GM12892 (cell line): ENCODE results near the gene EPS8.
A peak's percentile ranks its signal among the peaks of the same experiment; 100 is the strongest.

Experiments
- DNase-seq: peaks from one replicate; pipeline ENCODE4 v3.0.0; 2011; ENCODE audit not compliant: insufficient read length
- FAIRE-seq: peaks from 2 replicates; lab custom pipeline; 2011; peaks lifted over from hg19 to GRCh38; lab: Jason Lieb, UNC
- POLR2A ChIP-seq: IDR thresholded peaks from 2 replicates; pipeline ENCODE4 v1.6.1; 2011; ENCODE audit warnings: low read depth, low read length, control low read depth
- POLR2AphosphoS5 ChIP-seq: IDR thresholded peaks from 2 replicates; pipeline ENCODE4 v1.6.1; 2011; ENCODE audit warnings: low read depth, low read length, control low read depth
- TAF1 ChIP-seq: IDR thresholded peaks from 2 replicates; pipeline ENCODE4 v1.6.1; 2011; ENCODE audit warnings: low read depth, mild to moderate bottlenecking, control low read depth, low read length, borderline replicate concordance

The EPS8 gene

DNA sequence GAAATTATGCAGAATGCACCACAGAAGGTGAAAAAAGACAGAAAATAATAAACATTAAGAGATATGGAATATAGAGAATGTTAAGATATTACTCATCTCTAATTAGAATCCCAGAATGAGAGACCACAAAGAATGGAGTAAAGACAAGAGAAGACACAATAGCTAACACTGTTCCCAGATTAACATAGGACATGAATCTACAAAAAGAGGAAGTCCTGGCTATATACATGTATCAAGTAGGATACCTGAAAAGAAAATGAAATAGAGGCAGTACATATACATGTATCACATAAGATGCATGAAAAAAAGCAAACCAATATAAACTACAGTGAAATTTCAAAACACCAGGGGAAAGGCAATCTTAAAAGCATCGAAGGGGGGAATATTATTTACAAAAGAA, 5.6 kb upstream of the EPS8 start:
- TF ChIP-seq POLR2A: no peak
- no peak for TF ChIP-seq POLR2AphosphoS5
- TF ChIP-seq TAF1: no peak
- DNase-seq: no peak
- no peak for FAIRE-seq

DNA sequence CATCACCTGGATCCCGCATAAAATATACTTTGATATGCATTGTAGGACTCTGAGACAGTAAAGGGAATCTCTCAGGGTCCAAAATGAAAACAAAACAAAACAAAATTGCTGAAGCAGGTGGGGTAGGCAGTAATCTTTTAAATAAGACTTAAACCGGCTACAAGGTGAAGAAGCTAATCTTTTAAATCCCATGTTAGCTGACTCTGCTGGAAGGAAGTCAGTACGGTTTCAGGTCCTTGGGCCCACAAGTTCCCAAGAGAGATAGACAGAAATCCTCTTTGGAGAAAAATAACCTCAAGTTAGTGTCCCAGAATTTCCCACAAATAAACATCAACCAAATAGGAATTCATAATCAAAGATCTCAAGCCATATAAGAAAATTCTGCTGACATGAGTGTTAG, 5.0 kb upstream of the EPS8 start:
- FAIRE-seq: no peak
- DNase-seq: no peak
- TF ChIP-seq POLR2A: no peak
- no peak for TF ChIP-seq TAF1
- TF ChIP-seq POLR2AphosphoS5: no peak

DNA sequence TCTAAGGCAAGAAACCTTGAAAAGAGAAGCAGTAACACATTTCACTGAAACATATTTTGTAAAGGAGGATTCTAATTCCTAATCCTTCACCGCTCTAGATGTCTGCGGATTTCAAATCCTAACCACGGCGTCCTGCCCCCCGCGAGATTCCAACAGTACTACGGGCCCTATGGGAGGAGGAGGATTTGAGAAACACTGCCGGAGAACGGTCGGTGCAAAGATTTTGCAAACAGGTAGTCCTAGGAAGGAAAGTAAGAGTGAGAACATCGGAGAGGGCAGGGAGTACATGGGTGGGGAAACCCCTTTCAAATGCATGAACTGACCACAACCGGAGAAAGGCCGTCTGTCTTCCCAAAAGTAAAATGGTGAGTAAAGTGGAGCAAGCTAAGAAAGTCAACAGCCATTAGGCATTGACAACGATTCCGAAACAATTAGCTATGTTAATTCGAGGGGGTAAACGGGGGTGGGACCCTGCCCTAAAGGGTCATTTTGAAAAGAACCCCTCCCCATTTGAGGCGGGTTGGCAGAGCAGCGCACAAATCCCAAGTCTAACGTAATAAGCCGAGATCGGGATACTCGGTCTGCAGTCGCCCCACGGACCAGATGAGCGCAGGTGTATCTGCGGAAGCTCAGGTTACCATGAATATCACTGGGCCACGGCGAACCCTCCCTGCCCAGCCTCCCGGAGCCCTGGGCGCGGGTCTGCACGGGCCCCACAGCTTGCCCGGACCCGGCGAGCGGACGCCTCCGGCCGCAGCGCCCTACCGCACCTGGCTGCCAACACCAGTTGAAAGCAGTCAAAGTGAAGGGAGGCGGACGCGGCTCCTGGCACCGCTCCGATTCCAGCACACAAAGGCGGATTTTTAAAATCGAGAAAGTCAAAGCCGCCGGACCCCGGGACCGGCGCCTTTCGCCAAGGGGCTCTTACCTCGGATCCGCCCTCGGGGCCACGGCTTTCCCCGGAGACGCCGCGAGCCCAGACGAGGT, 662 bp downstream of the EPS8 start:
- DNase-seq (no peak), FAIRE-seq (no peak)
- TF ChIP-seq POLR2A: no peak
- no peak for TF ChIP-seq TAF1
- TF ChIP-seq POLR2AphosphoS5: no peak

DNA sequence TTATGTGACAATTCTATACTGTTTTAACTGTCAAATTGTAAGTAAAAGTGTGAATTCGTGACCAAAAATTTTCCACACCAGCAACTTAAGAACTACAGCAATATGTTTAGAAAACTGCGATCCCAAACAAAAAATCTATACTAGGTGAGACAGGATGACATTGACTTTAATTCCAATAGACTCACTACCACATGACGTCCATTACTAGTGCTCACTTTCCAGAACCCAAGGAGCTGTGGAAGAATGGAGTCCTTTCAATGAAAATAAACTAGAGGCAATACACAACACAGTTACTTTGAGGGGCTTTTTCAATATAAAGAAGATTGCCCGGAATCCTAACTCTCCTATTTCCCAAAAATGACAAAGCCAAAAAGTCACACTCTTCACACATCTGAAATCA, 1.4 kb downstream of the EPS8 start:
- peak; percentile 17 for FAIRE-seq
- no peak for DNase-seq
- no peak for TF ChIP-seq POLR2A
- no peak for TF ChIP-seq TAF1
- no peak for TF ChIP-seq POLR2AphosphoS5

DNA sequence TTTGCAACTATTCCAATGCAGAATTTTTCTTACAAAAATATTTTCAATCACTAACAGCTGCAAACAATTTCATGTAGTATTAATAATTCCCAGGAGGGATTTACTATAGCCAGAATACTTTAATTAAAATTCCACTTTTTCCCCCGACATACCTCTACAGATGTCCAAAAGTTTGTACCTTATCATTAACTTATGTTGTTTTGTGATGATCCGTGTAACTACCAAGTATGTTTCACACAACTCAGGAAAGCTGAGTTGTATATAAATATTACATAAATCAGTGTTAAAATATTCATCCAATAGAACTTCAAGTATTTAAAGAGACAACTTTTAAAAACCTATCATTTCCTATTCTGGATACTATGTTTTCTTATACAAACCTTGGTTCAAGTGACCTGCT, 2.4 kb downstream of the EPS8 start:
- no peak for DNase-seq
- no peak for FAIRE-seq
- no peak for TF ChIP-seq TAF1
- TF ChIP-seq POLR2A: no peak
- TF ChIP-seq POLR2AphosphoS5: no peak

DNA sequence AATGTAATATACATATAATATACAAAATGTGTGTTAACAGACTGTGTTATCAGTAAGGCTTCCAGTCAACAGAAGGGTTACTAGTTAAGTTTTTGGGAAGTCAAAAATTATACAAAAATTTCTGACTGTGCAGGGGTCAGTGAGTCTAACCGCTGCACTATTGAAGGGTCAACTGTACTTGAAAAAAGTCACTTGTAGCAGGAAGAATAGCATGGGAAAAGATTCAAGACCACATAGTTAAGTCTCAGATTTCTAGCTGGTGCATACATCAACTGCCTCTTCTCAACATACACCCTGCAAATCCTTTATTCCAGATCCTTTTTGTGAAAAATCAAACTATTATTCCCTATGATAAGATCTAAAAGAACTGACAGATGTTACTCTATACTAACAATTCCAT, 5.9 kb downstream of the EPS8 start:
- TF ChIP-seq POLR2AphosphoS5 (no peak), TAF1 (no peak), POLR2A (no peak)
- FAIRE-seq: no peak
- no peak for DNase-seq

DNA sequence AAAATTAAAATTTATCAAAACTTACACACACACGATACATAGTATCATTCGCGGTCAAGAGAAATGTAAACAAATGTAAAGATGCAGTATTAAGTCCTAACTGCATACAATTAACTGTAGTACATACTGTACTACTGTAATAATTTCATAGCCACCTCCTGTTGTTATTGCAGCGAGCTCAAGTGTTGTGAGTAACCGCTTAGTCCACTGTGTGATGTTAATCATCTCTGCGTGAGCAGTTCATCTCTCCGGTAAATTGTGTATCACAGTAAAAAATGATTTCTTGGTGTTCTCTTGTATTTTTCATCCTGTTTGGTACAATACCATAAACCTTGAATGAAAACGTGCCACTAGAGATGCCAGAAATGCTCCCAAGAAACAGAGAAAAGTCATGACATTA, 6.5 kb downstream of the EPS8 start:
- DNase-seq (no peak), FAIRE-seq (no peak)
- TF ChIP-seq POLR2A (no peak), TAF1 (no peak), POLR2AphosphoS5 (no peak)

DNA sequence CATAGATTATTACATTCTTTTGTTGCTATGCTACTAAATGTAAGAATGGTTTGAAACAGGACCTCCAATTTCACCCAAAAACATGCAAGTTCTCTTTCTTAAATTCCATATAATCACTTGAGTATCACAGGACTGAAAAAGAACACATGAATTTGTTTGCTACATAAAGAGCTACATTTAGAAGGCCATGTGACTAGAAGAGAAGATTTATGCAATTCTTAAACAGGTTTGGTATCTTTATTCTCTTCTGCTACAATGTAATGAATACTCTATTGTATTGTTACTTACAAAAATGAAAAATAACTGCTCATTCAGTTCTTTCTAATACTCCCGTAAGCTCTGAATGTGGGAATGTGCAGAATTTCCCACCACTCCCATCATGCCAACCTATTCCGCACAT, 9.3 kb downstream of the EPS8 start:
- FAIRE-seq (no peak), DNase-seq (no peak)
- TF ChIP-seq POLR2AphosphoS5: no peak
- no peak for TF ChIP-seq TAF1
- TF ChIP-seq POLR2A: no peak

DNA sequence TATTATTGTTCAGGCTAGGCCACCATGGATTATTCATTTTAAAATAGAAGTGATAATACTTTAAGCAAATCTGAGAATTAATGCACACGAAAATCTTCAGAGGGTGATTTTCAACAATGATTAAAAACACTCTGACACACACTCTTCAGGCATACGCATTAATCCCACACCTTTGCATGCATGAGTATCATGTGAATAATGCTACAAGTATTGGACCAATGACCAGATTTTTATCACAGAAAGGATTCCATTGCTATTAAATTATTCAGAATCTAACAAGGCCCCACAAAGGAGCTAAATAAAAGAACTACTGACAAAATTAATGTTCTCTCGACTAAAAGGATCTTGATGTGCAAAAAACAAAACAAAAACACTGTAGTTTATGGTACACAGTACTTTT, 11.1 kb downstream of the EPS8 start:
- no peak for TF ChIP-seq POLR2AphosphoS5
- no peak for TF ChIP-seq POLR2A
- no peak for TF ChIP-seq TAF1
- FAIRE-seq (no peak), DNase-seq (no peak)

DNA sequence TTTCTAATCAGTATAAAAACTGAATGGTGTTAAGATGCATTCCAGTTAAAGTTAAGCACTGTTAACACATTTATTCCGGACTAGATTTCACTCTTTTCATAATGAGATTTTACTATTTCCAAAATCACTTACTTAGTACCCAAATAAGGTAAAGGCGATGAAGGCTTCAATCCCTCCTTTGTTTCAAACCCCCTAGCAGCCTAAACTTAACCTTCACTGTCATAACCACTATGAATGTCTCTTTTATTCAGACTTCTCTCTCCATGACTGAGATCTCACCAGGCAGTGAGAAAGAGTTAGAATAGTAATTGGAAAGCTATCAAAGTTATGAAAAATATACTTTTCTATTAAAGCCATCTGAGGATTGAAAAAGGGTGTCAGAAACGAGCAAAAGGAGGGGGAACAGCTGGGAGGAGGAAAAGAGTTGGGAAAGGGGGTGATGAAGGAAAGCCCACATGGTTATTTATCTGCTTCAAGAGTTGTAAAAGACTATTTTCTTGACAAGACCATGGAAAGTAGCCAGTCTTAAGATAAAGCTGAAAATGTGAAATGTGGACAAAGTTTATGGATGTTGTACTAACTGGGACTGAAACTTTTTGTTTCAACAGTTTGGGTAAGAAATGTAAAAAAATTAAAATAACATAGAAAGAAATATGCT, 11.7 kb downstream of the EPS8 start:
- FAIRE-seq (no peak), DNase-seq (no peak)
- no peak for TF ChIP-seq TAF1
- TF ChIP-seq POLR2AphosphoS5: no peak
- TF ChIP-seq POLR2A: no peak

DNA sequence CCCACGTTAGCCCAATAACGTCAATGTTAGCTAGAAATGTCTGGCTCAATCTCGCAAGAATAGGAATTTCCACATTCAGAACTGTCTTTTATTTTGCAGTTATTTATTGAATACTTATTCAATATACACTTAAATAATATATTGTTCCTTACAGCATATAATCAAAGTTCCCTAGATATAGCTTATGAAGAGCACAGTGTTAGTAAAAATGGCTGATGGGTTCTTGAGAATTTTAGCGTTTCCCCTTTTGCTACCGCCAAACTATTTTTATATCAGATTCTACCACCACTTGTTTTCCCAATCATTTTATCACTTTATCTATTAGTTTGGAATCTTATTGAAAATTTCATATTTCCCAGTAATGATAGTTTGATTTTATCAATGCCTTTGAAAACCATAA, 12.7 kb downstream of the EPS8 start:
- TF ChIP-seq POLR2AphosphoS5 (no peak), TAF1 (no peak), POLR2A (no peak)
- FAIRE-seq (no peak), DNase-seq (no peak)

DNA sequence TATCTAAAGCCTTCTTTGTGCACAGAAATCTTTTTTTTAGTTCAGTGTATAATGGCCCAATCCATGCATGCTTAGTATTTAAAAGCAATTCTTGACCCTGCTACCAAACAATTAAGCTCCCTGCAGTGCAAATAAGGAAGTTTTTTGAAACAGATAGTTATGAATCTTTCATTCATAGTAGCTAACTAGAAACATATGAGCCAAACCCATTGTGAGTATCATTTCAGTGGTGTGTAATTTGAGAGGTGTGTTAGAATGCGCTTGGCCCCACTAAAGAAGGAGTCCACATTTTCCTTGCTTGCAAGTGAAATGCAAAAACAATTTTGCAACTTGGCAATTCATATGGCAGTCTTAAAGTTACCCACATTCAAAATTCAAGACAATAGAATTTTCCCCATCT, 14.4 kb downstream of the EPS8 start:
- FAIRE-seq (no peak), DNase-seq (no peak)
- TF ChIP-seq POLR2AphosphoS5 (no peak), POLR2A (no peak), TAF1 (no peak)

DNA sequence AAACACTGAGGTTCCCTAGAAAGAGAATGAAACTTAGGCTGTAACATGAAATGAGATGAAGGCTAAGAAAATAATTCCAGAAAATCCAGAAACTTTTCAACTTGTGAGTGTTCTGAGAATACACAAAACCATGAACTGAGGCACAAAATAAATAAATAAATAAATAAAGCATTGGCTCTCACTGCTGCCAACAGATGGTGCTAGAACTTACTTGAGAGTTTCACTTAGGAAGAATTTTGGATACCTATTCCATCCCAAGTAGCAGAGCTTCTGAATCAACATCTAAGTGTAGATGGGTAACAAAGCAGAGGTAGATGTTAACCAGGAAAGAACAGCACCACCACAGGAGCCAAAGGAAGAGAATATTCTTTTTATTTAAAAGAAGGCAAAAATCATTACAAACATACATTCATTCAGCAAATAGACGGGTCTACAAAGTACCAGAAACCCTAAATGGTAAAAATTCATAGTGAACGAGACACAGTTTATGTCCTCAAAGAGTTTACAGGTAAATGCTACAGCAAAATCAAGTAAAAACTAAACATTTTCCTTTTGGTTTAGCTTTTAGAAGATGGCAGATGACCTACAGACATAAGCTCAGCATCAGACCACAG, 16.7 kb downstream of the EPS8 start:
- no peak for TF ChIP-seq POLR2A
- no peak for TF ChIP-seq POLR2AphosphoS5
- no peak for TF ChIP-seq TAF1
- no peak for DNase-seq
- FAIRE-seq: no peak
